Activated CD4-positive, alpha-beta memory T cell treated with anti-CD3 and anti-CD28 coated beads for 36 hours (primary cell): ENCODE data around the gene SLC32A1. TPM values are rescaled to one million over a fixed set of nuclear protein-coding genes. Genes with fewer than 3 reads are reported as not detected.
A peak's percentile ranks its signal among the peaks of the same experiment; 100 is the strongest.

Source experiments
- CTCF ChIA-PET: fragments of 350-600 bp; sonication (Branson Sonifier 250); formaldehyde crosslinking; loops from one replicate; lab custom pipeline; 2021; ENCODE audit warnings: antibody characterized with exemption, inconsistent platforms; lab: Charles Lee
- POLR2A ChIA-PET: fragments of 350-600 bp; sonication (Branson Sonifier 250); formaldehyde crosslinking; loops from one replicate; lab custom pipeline; 2021; ENCODE audit warnings: antibody characterized with exemption; lab: Charles Lee
- DNase-seq: peaks from one replicate; pipeline ENCODE4 v3.0.0-alpha.2; 2020
- H3K27ac Mint-ChIP-seq: one replicate; pipeline ENCODE4 v1.8.0; 2021; ENCODE audit warnings: mixed read lengths
- H3K27me3 Mint-ChIP-seq: one replicate; pipeline ENCODE4 v1.8.0; 2021; ENCODE audit warnings: mixed read lengths
- H3K36me3 Mint-ChIP-seq: one replicate; pipeline ENCODE4 v1.8.0; 2021; ENCODE audit warnings: mixed read lengths
- H3K4me1 Mint-ChIP-seq: one replicate; pipeline ENCODE4 v1.8.0; 2021; ENCODE audit warnings: low read depth, mixed read lengths
- H3K4me3 Mint-ChIP-seq: one replicate; pipeline ENCODE4 v1.8.0; 2021; ENCODE audit warnings: mild to moderate bottlenecking, mixed read lengths
- H3K9me3 Mint-ChIP-seq: one replicate; pipeline ENCODE4 v1.8.0; 2021; ENCODE audit warnings: mixed read lengths
- intact Hi-C: fragments of 100-400 bp; cut with micrococcal nuclease; formaldehyde crosslinking; loops from one replicate; pipeline ENCODE4 v1.15.1; 2023
- total RNA-seq, 2 experiments: library from RNA; stranded (reverse); gene quantifications; one replicate each; pipeline ENCODE4 v1.2.3, GENCODE V29; 2021

The SLC32A1 gene
- total RNA-seq, 2 experiments from 2014 or later: not detected

DNA sequence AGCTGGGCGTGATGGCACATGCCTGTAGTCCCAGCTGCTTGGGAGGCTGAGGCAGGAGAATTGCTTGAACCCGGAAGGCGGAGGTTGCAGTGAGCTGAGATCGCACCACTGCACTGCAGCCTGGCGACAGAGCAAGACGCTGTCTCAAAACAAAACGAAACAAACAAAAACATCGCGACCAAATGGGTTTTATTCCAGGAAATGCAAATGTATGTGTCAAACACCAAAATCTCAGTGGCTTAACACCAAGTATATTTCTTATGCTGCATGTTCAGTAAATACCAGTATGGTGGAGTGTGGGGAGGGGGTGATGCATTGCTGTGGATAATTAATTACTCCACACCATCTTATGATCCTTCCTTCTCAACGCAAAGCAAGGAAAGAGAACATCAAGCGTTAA, 52.1 kb downstream of the SLC32A1 start:
- ChIA-PET POLR2A (no interaction called here), CTCF (interaction anchor here (0.7 kb wide), 1 partner anchor 117 kb away, joined by 4 read pairs; no protein-coding TSS in a partner anchor)
- Mint-ChIP-seq H3K4me1 (peaks cover 11% of the 10 kb centered on the region), H3K9me3 (peaks cover 9% of the 10 kb centered on the region), H3K36me3 (peaks cover 37% of the 10 kb centered on the region), H3K27ac (peak overlapping the region; percentile 28), H3K27me3 (no peaks in the 10 kb centered on the region), H3K4me3 (no peak overlapping the region)
- DNase-seq: no peak
- intact Hi-C loops: no loop called here

Other genes starting within 250 kb of the SLC32A1 start
- gene ADIG, start 143.3 kb upstream of the SLC32A1 start, total RNA-seq: not detected
- gene ARHGAP40, start 122.7 kb upstream of the SLC32A1 start, total RNA-seq: not detected
- gene ACTR5, start 24.0 kb downstream of the SLC32A1 start, total RNA-seq: 10 to 100 TPM; 11.0 TPM
- 100 to 1,000 TPM; 111 to 114 TPM for gene PPP1R16B, start 81.2 kb downstream of the SLC32A1 start, total RNA-seq
- 10 to 100 TPM; 11.1 to 11.2 TPM for gene FAM83D, start 201.9 kb downstream of the SLC32A1 start, total RNA-seq
- gene DHX35, start 237.9 kb downstream of the SLC32A1 start, total RNA-seq: 1 to 10 TPM; 7.7 to 8.3 TPM